GM13976 (cell line): ENCODE measurements around the gene FAM107B.

Experiments
- DNase-seq: peaks from one replicate; pipeline ENCODE4 v3.0.0; 2012; ENCODE audit warnings: low spot score
- CTCF ChIP-seq: IDR thresholded peaks from 2 replicates; pipeline ENCODE4 v1.5.1; 2012; ENCODE audit warnings: borderline replicate concordance, mild to moderate bottlenecking; ENCODE audit not compliant: insufficient read depth; ENCODE audit errors: extremely low read depth, missing control alignments, control extremely low read depth
- in situ Hi-C: fragments of 300-500 bp; cut with MboI; formaldehyde crosslinking; loops from one replicate; pipeline ENCODE4 v1.12.0; 2022; ENCODE audit warnings: low sequenced_read_pairs, mixed read lengths, inconsistent platforms; ENCODE audit not compliant: unreplicated experiment

The FAM107B gene

GRCh38 chr10:14533295-14533694 is 241.4 kb downstream of the FAM107B start:
- in situ Hi-C loops, result no loop called here
- no peak for DNase-seq
- no peak for TF ChIP-seq CTCF

GRCh38 chr10:14532473-14533251 is 242.0 kb downstream of the FAM107B start:
- no peak for TF ChIP-seq CTCF
- in situ Hi-C loops, result no loop called here
- DNase-seq, result no peak

GRCh38 chr10:14531974-14532373 is 242.7 kb downstream of the FAM107B start:
- in situ Hi-C loops, result no loop called here
- TF ChIP-seq CTCF, result no peak
- DNase-seq, result no peak

GRCh38 chr10:14530465-14530864 is 244.2 kb downstream of the FAM107B start:
- in situ Hi-C loops, result no loop called here
- no peak for TF ChIP-seq CTCF
- no peak for DNase-seq

GRCh38 chr10:14529351-14529750 is 245.3 kb downstream of the FAM107B start:
- no peak for TF ChIP-seq CTCF
- in situ Hi-C loops, result no loop called here
- no peak for DNase-seq

- DNase-seq, result no peak
- in situ Hi-C loops, result no loop called here
- no peak for TF ChIP-seq CTCF
These were observed 246.2 kb downstream of the FAM107B start for GRCh38 chr10:14528450-14528849.
